ENCODE data around the gene LIMK2. TPM values are rescaled to one million over a fixed set of nuclear protein-coding genes. Genes with fewer than 3 reads are reported as not detected.

Gene LIMK2
- total RNA-seq, 1 donor from 2014 or later = 248 TPM

DNA sequence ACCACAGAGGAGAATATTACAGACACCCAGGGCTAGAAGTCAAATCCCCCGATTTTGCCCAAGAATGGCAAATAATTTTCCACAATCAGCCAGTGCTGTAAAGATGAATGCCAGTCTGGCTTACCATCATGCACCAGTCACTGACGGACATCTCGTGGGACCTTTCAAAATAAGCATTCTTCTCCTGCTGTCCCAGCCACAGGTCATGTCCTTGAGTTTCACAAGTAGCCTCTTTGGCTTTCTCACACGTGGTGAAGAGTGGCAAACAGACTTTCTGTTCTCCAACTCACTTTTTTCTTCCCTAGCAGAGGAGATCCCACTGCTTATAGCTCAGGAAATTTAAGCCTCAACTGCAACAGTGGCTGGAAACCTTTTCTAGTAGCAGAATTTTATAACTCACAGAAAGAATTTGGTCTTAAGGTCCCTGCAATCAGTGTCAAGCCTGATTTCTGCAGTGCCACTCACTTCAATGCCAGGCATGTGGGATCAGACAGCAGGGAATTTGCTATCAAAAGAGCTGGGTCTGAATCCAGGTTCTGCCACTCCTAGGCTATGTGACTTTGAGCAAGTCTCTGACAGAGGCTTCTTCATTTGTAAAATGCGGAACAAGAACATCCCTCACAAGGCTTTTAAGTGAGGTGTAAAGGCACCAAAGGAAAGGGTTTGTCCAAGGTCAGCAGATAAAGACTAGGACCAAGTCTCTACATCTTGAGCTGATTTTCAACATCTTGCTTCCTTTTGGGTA lies 76.6 kb downstream of the LIMK2 start:
- Mint-ChIP-seq H3K4me3 (ENCODE audit: unreplicated experiment) (no peak overlapping the region), H3K36me3 (ENCODE audit: low read depth, unreplicated experiment) (peaks cover 8% of the 10 kb centered on the region), H3K27me3 (ENCODE audit: unreplicated experiment) (peaks cover 12% of the 10 kb centered on the region), H3K27ac (ENCODE audit: unreplicated experiment) (no peak overlapping the region), H3K9me3 (ENCODE audit: unreplicated experiment) (no peaks in the 10 kb centered on the region), H3K4me1 (ENCODE audit: unreplicated experiment) (peaks cover 64% of the 10 kb centered on the region)
- TF ChIP-seq CTCF (IDR thresholded peaks at IDR 0.05; ENCODE audit: unreplicated experiment) = no peak
- no peak for DNase-seq (ENCODE audit: low spot score)

DNA sequence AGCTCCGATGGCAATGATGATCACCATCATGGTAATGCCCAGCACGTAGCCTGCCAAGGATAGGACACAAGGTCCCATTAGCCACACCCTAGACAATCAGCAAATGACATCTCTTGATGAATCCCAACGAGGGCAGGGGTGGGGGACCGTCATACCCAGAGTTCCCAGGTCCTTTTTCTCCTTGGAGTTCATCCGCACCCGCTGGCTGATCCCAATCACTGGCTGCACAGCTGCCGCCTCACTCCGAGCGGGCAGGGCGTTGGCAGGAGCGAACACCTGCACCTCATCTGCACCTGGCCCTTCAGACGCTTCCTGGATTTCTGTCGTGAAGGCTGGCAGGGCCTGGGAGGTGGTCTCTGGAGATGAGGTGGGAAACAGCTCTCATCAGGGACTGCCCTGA lies 77.2 kb downstream of the LIMK2 start:
- Mint-ChIP-seq H3K4me3 (ENCODE audit: unreplicated experiment) (peak overlapping the region; percentile 65), H3K27me3 (ENCODE audit: unreplicated experiment) (peaks cover 12% of the 10 kb centered on the region), H3K36me3 (ENCODE audit: low read depth, unreplicated experiment) (peaks cover 8% of the 10 kb centered on the region), H3K4me1 (ENCODE audit: unreplicated experiment) (peaks cover 59% of the 10 kb centered on the region), H3K27ac (ENCODE audit: unreplicated experiment) (no peak overlapping the region), H3K9me3 (ENCODE audit: unreplicated experiment) (no peaks in the 10 kb centered on the region)
- TF ChIP-seq CTCF (IDR thresholded peaks at IDR 0.05; ENCODE audit: unreplicated experiment) = no peak
- no peak for DNase-seq (ENCODE audit: low spot score)

GRCh38 chr22:31290494-31291471 lies 78.7 kb downstream of the LIMK2 start:
- peak overlapping the region; percentile 90 for H3K27ac Mint-ChIP-seq (ENCODE audit: unreplicated experiment)
- DNase-seq (ENCODE audit: low spot score) = peak; percentile 91
- peaks cover 44% of the 10 kb centered on the region for H3K4me1 Mint-ChIP-seq (ENCODE audit: unreplicated experiment)
- TF ChIP-seq CTCF (IDR thresholded peaks at IDR 0.05; ENCODE audit: unreplicated experiment) = no peak
- peaks cover 10% of the 10 kb centered on the region for H3K27me3 Mint-ChIP-seq (ENCODE audit: unreplicated experiment)
- peaks cover 5% of the 10 kb centered on the region for H3K36me3 Mint-ChIP-seq (ENCODE audit: low read depth, unreplicated experiment)
- peak overlapping the region; percentile 75 for H3K4me3 Mint-ChIP-seq (ENCODE audit: unreplicated experiment)
- H3K9me3 Mint-ChIP-seq (ENCODE audit: unreplicated experiment) = no peaks in the 10 kb centered on the region

DNA sequence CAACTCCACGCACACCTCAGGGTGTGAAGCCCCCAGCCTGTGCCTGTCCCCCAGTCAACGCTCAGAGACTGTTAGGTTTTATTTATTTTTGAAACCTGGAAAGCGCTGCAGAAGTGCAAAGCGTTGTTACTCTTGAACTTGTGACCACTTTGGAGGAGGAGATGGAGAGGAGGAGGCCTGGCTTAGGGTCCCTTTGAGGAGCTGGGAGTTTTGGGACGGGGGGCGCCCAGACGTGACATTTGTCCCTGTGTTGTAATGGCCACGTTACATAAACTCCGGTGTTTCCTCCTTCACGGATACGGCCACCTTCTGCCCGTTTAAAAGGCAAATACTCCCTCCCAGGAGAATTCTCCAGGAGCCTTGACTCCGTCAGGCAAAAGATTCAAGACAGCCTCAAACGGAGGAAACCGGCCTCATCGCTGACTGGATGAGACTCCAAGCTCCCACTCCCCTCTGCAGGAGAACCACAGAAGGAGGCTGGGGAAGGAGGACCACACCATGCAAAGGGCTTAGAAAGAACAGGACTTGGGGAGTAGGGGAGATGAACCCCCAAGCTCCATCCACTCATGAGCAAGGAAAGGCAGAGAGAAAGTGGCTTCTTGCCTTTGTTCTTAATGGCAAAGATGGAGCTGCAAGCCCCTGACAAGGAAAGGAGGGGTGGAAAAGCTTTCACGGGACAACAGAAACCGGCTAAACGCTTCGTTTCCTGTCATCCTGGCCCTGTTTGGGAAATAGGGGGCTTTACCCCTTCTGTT lies 79.6 kb downstream of the LIMK2 start:
- peaks cover 6% of the 10 kb centered on the region for H3K27me3 Mint-ChIP-seq (ENCODE audit: unreplicated experiment)
- H3K9me3 Mint-ChIP-seq (ENCODE audit: unreplicated experiment) = no peaks in the 10 kb centered on the region
- peak overlapping the region; percentile 97 for H3K4me3 Mint-ChIP-seq (ENCODE audit: unreplicated experiment)
- peak overlapping the region; percentile 80 for H3K27ac Mint-ChIP-seq (ENCODE audit: unreplicated experiment)
- DNase-seq (ENCODE audit: low spot score) = no peak
- H3K4me1 Mint-ChIP-seq (ENCODE audit: unreplicated experiment) = peaks cover 47% of the 10 kb centered on the region
- no peak for TF ChIP-seq CTCF (IDR thresholded peaks at IDR 0.05; ENCODE audit: unreplicated experiment)
- H3K36me3 Mint-ChIP-seq (ENCODE audit: low read depth, unreplicated experiment) = peaks cover 5% of the 10 kb centered on the region
